Vagina (tissue), 2 donors: ENCODE results near the gene SLC39A1.

ENCODE experiments used
- CTCF ChIP-seq, 3 experiments: fragments of 450-650 bp in 2 of 3; fragments of 200-600 bp in 1 of 3; sonication (generic) in 1 of 3; IDR thresholded peaks; one replicate each; pipeline ENCODE4 v1.5.1; 2017 to 2019; ENCODE audit warnings: antibody characterized with exemption in 3 of 3, mild to moderate bottlenecking in 2 of 3, moderate library complexity in 2 of 3
- POLR2AphosphoS5 ChIP-seq, 2 donors: sonication (generic); formaldehyde crosslinking; IDR thresholded peaks; one replicate each; pipeline ENCODE4 v1.9.0; 2017; ENCODE audit warnings: antibody characterized with exemption in 2 of 2, mild to moderate bottlenecking in 2 of 2, low read depth in 1 of 2; ENCODE audit not compliant: insufficient read depth in 1 of 2

- TF ChIP-seq CTCF (IDR thresholded peaks at IDR 0.05) (no peak), POLR2AphosphoS5 (IDR thresholded peaks at IDR 0.05; ENCODE audit: insufficient read depth in 1 of 2, low read depth in 1 of 2) (no peak)
These were observed 6.2 kb downstream of the SLC39A1 start for GRCh38 chr1:153956997-153957715.
